SH-SY5Y (cell line): Measurements from ENCODE around the gene TMEM116.

Source experiments
- GATA2 ChIP-seq: IDR thresholded peaks from 2 replicates; pipeline ENCODE4 v1.6.1; 2011; ENCODE audit warnings: mild to moderate bottlenecking, low read depth, low read length
- GATA3 ChIP-seq: IDR thresholded peaks from 2 replicates; pipeline ENCODE4 v1.6.1; 2011; ENCODE audit warnings: low read depth, mild to moderate bottlenecking, low read length, moderate library complexity

GRCh38 chr12:112000820-112001219 is 12.1 kb downstream of the TMEM116 start:
- TF ChIP-seq GATA3 (no peak), GATA2 (no peak)
